ENCODE results near the gene CCT6B.
A peak's percentile ranks its signal among the peaks of the same experiment; 100 is the strongest.

The CCT6B gene

GRCh38 chr17:34997355-34997862, 36.1 kb upstream of the CCT6B start:
- no peak overlapping the region for H3K9ac ChIP-seq (ENCODE audit: low read depth in 1 of 2, low read length in 2 of 2)
- peaks cover 43 to 75% of the 10 kb centered on the region in 2 donors for H3K36me3 ChIP-seq (ENCODE audit: control insufficient read depth in 2 of 2, insufficient read depth in 2 of 2, low read length in 2 of 2)
- H3K27me3 ChIP-seq (ENCODE audit: control insufficient read depth in 2 of 2, insufficient read depth in 2 of 2, low read length in 2 of 2), result no peaks in the 10 kb centered on the region
- H3K9me3 ChIP-seq (ENCODE audit: control insufficient read depth in 2 of 2, low read length in 2 of 2), result no peaks in the 10 kb centered on the region
- H3K27ac ChIP-seq (ENCODE audit: low read depth in 2 of 2, low read length in 2 of 2), result peak overlapping the region in 1 of 2 donors; percentile 57
- peaks cover 0 to 3% of the 10 kb centered on the region in 2 donors for H3K4me1 ChIP-seq (ENCODE audit: control insufficient read depth in 2 of 2, insufficient read depth in 2 of 2, low read length in 2 of 2)
- no peak overlapping the region for H3K4me3 ChIP-seq (ENCODE audit: low read length in 2 of 2)

GRCh38 chr17:34996422-34997285, 35.4 kb upstream of the CCT6B start:
- Histone ChIP-seq H3K27ac (ENCODE audit: low read depth in 2 of 2, low read length in 2 of 2) (peak overlapping the region in 1 of 2 donors; percentile 57), H3K9ac (ENCODE audit: low read depth in 1 of 2, low read length in 2 of 2) (no peak overlapping the region), H3K36me3 (ENCODE audit: control insufficient read depth in 2 of 2, insufficient read depth in 2 of 2, low read length in 2 of 2) (peaks cover 36 to 75% of the 10 kb centered on the region in 2 donors), H3K27me3 (ENCODE audit: control insufficient read depth in 2 of 2, insufficient read depth in 2 of 2, low read length in 2 of 2) (no peaks in the 10 kb centered on the region), H3K4me1 (ENCODE audit: control insufficient read depth in 2 of 2, insufficient read depth in 2 of 2, low read length in 2 of 2) (peaks cover 0 to 3% of the 10 kb centered on the region in 2 donors), H3K4me3 (ENCODE audit: low read length in 2 of 2) (no peak overlapping the region), H3K9me3 (ENCODE audit: control insufficient read depth in 2 of 2, low read length in 2 of 2) (no peaks in the 10 kb centered on the region)

GRCh38 chr17:34993031-34993430, 31.8 kb upstream of the CCT6B start:
- Histone ChIP-seq H3K36me3 (ENCODE audit: control insufficient read depth in 2 of 2, insufficient read depth in 2 of 2, low read length in 2 of 2) (peaks cover 33 to 68% of the 10 kb centered on the region in 2 donors), H3K9me3 (ENCODE audit: control insufficient read depth in 2 of 2, low read length in 2 of 2) (no peaks in the 10 kb centered on the region)

GRCh38 chr17:34991606-34992005, 30.3 kb upstream of the CCT6B start:
- no peak overlapping the region for H3K9ac ChIP-seq (ENCODE audit: low read depth in 1 of 2, low read length in 2 of 2)
- H3K4me1 ChIP-seq (ENCODE audit: control insufficient read depth in 2 of 2, insufficient read depth in 2 of 2, low read length in 2 of 2), result no peaks in the 10 kb centered on the region
- peak overlapping the region in 1 of 2 donors; percentile 18 for H3K27ac ChIP-seq (ENCODE audit: low read depth in 2 of 2, low read length in 2 of 2)
- H3K9me3 ChIP-seq (ENCODE audit: control insufficient read depth in 2 of 2, low read length in 2 of 2), result no peaks in the 10 kb centered on the region
- peaks cover 33 to 59% of the 10 kb centered on the region in 2 donors for H3K36me3 ChIP-seq (ENCODE audit: control insufficient read depth in 2 of 2, insufficient read depth in 2 of 2, low read length in 2 of 2)
- no peaks in the 10 kb centered on the region for H3K27me3 ChIP-seq (ENCODE audit: control insufficient read depth in 2 of 2, insufficient read depth in 2 of 2, low read length in 2 of 2)
- H3K4me3 ChIP-seq (ENCODE audit: low read length in 2 of 2), result no peak overlapping the region

More at GRCh38 chr17:34993031-34993430, 31.8 kb upstream of the CCT6B start:
- no peaks in the 10 kb centered on the region for H3K27me3 ChIP-seq (ENCODE audit: control insufficient read depth in 2 of 2, insufficient read depth in 2 of 2, low read length in 2 of 2)
- H3K4me1 ChIP-seq (ENCODE audit: control insufficient read depth in 2 of 2, insufficient read depth in 2 of 2, low read length in 2 of 2), result no peaks in the 10 kb centered on the region
- no peak overlapping the region for H3K4me3 ChIP-seq (ENCODE audit: low read length in 2 of 2)
- H3K9ac ChIP-seq (ENCODE audit: low read depth in 1 of 2, low read length in 2 of 2), result no peak overlapping the region
- H3K27ac ChIP-seq (ENCODE audit: low read depth in 2 of 2, low read length in 2 of 2), result no peak overlapping the region

- H3K9ac ChIP-seq (ENCODE audit: low read depth in 1 of 2, low read length in 2 of 2), result no peak overlapping the region
- H3K4me3 ChIP-seq (ENCODE audit: low read length in 2 of 2), result no peak overlapping the region
- H3K9me3 ChIP-seq (ENCODE audit: control insufficient read depth in 2 of 2, low read length in 2 of 2), result no peaks in the 10 kb centered on the region
- H3K27me3 ChIP-seq (ENCODE audit: control insufficient read depth in 2 of 2, insufficient read depth in 2 of 2, low read length in 2 of 2), result no peaks in the 10 kb centered on the region
- H3K4me1 ChIP-seq (ENCODE audit: control insufficient read depth in 2 of 2, insufficient read depth in 2 of 2, low read length in 2 of 2), result no peaks in the 10 kb centered on the region
- peak overlapping the region in 1 of 2 donors; percentile 18 for H3K27ac ChIP-seq (ENCODE audit: low read depth in 2 of 2, low read length in 2 of 2)
- peaks cover 32 to 53% of the 10 kb centered on the region in 2 donors for H3K36me3 ChIP-seq (ENCODE audit: control insufficient read depth in 2 of 2, insufficient read depth in 2 of 2, low read length in 2 of 2)
These were observed 29.7 kb upstream of the CCT6B start for GRCh38 chr17:34990921-34991365.

- Histone ChIP-seq H3K9ac (ENCODE audit: low read depth in 1 of 2, low read length in 2 of 2) (no peak overlapping the region), H3K9me3 (ENCODE audit: control insufficient read depth in 2 of 2, low read length in 2 of 2) (no peaks in the 10 kb centered on the region), H3K27ac (ENCODE audit: low read depth in 2 of 2, low read length in 2 of 2) (no peak overlapping the region), H3K27me3 (ENCODE audit: control insufficient read depth in 2 of 2, insufficient read depth in 2 of 2, low read length in 2 of 2) (no peaks in the 10 kb centered on the region), H3K4me1 (ENCODE audit: control insufficient read depth in 2 of 2, insufficient read depth in 2 of 2, low read length in 2 of 2) (no peaks in the 10 kb centered on the region), H3K36me3 (ENCODE audit: control insufficient read depth in 2 of 2, insufficient read depth in 2 of 2, low read length in 2 of 2) (peaks cover 23 to 42% of the 10 kb centered on the region in 2 donors), H3K4me3 (ENCODE audit: low read length in 2 of 2) (no peak overlapping the region)
These were observed 28.2 kb upstream of the CCT6B start for GRCh38 chr17:34989473-34989872.

- no peak overlapping the region for H3K27ac ChIP-seq (ENCODE audit: low read depth in 2 of 2, low read length in 2 of 2)
- peaks cover 16 to 35% of the 10 kb centered on the region in 2 donors for H3K36me3 ChIP-seq (ENCODE audit: control insufficient read depth in 2 of 2, insufficient read depth in 2 of 2, low read length in 2 of 2)
- no peaks in the 10 kb centered on the region for H3K4me1 ChIP-seq (ENCODE audit: control insufficient read depth in 2 of 2, insufficient read depth in 2 of 2, low read length in 2 of 2)
- no peaks in the 10 kb centered on the region for H3K9me3 ChIP-seq (ENCODE audit: control insufficient read depth in 2 of 2, low read length in 2 of 2)
- H3K9ac ChIP-seq (ENCODE audit: low read depth in 1 of 2, low read length in 2 of 2), result no peak overlapping the region
- H3K4me3 ChIP-seq (ENCODE audit: low read length in 2 of 2), result no peak overlapping the region
- no peaks in the 10 kb centered on the region for H3K27me3 ChIP-seq (ENCODE audit: control insufficient read depth in 2 of 2, insufficient read depth in 2 of 2, low read length in 2 of 2)
These were observed 27.4 kb upstream of the CCT6B start for GRCh38 chr17:34988644-34989043.

- H3K4me3 ChIP-seq (ENCODE audit: low read length in 2 of 2), result no peak overlapping the region
- peaks cover 9 to 27% of the 10 kb centered on the region in 2 donors for H3K36me3 ChIP-seq (ENCODE audit: control insufficient read depth in 2 of 2, insufficient read depth in 2 of 2, low read length in 2 of 2)
- no peaks in the 10 kb centered on the region for H3K27me3 ChIP-seq (ENCODE audit: control insufficient read depth in 2 of 2, insufficient read depth in 2 of 2, low read length in 2 of 2)
- H3K27ac ChIP-seq (ENCODE audit: low read depth in 2 of 2, low read length in 2 of 2), result no peak overlapping the region
- no peaks in the 10 kb centered on the region for H3K9me3 ChIP-seq (ENCODE audit: control insufficient read depth in 2 of 2, low read length in 2 of 2)
- peaks cover 0 to under 1% of the 10 kb centered on the region in 2 donors for H3K4me1 ChIP-seq (ENCODE audit: control insufficient read depth in 2 of 2, insufficient read depth in 2 of 2, low read length in 2 of 2)
- no peak overlapping the region for H3K9ac ChIP-seq (ENCODE audit: low read depth in 1 of 2, low read length in 2 of 2)
These were observed 26.0 kb upstream of the CCT6B start for GRCh38 chr17:34987232-34987631.

GRCh38 chr17:34981538-34982241, 20.4 kb upstream of the CCT6B start:
- Histone ChIP-seq H3K9ac (ENCODE audit: low read depth in 1 of 2, low read length in 2 of 2) (peak overlapping the region; percentile 88 to 97), H3K4me1 (ENCODE audit: control insufficient read depth in 2 of 2, insufficient read depth in 2 of 2, low read length in 2 of 2) (peaks cover 8 to 15% of the 10 kb centered on the region in 2 donors), H3K36me3 (ENCODE audit: control insufficient read depth in 2 of 2, insufficient read depth in 2 of 2, low read length in 2 of 2) (peaks cover 0 to 2% of the 10 kb centered on the region in 2 donors), H3K4me3 (ENCODE audit: low read length in 2 of 2) (peak overlapping the region; percentile 82 to 83), H3K27ac (ENCODE audit: low read depth in 2 of 2, low read length in 2 of 2) (peak overlapping the region; percentile 95 to 97), H3K27me3 (ENCODE audit: control insufficient read depth in 2 of 2, insufficient read depth in 2 of 2, low read length in 2 of 2) (no peaks in the 10 kb centered on the region), H3K9me3 (ENCODE audit: control insufficient read depth in 2 of 2, low read length in 2 of 2) (no peaks in the 10 kb centered on the region)

All from mucosa of rectum (tissue), 2 donors.